Astrocyte (in vitro differentiated cells and primary cell): ENCODE measurements around the gene CEP89. TPM values are rescaled to one million over a fixed set of nuclear protein-coding genes. Genes with fewer than 3 reads are reported as not detected.
"Not testable (repeated sequence)": the region's sequence is repeated elsewhere in the genome, so short reads cannot be mapped to it uniquely, and the experiment has no call there.

Source experiments
- DNase-seq: peaks from one replicate; pipeline ENCODE4 v3.0.0-alpha.2; 2010; ENCODE audit warnings: low read depth
- FAIRE-seq: peaks from 2 replicates; lab custom pipeline; 2011; peaks lifted over from hg19 to GRCh38; lab: Jason Lieb, UNC
- H2AFZ ChIP-seq: 2 replicates; pipeline ENCODE4 v1.6.0; 2012; ENCODE audit warnings: low read depth, low read length, inconsistent platforms
- H3K27ac ChIP-seq: 2 replicates; pipeline ENCODE4 v1.5.1; 2011; ENCODE audit warnings: low read depth, low read length, inconsistent platforms
- H3K27me3 ChIP-seq: 2 replicates; pipeline ENCODE4 v1.6.0; 2011; ENCODE audit warnings: low read length, inconsistent platforms; ENCODE audit not compliant: insufficient read depth
- H3K36me3 ChIP-seq: 2 replicates; pipeline ENCODE4 v1.5.1; 2011; ENCODE audit warnings: low read length, inconsistent platforms; ENCODE audit not compliant: insufficient read depth
- H3K4me1 ChIP-seq: 2 replicates; pipeline ENCODE4 v1.5.1; 2011; ENCODE audit warnings: low read length, inconsistent platforms; ENCODE audit not compliant: insufficient read depth
- H3K4me2 ChIP-seq: 2 replicates; pipeline ENCODE4 v1.6.0; 2012; ENCODE audit warnings: low read length, inconsistent platforms
- H3K4me3 ChIP-seq: 2 replicates; pipeline ENCODE4 v1.5.1; 2011; ENCODE audit warnings: low read depth, mild to moderate bottlenecking, low read length, inconsistent platforms; ENCODE audit not compliant: insufficient read depth
- H3K79me2 ChIP-seq: 2 replicates; pipeline ENCODE4 v1.6.0; 2012; ENCODE audit warnings: mild to moderate bottlenecking, low read length, inconsistent platforms; ENCODE audit not compliant: insufficient read depth
- H3K9ac ChIP-seq: 2 replicates; pipeline ENCODE4 v1.6.0; 2012; ENCODE audit warnings: mild to moderate bottlenecking, low read length, inconsistent platforms
- H3K9me3 ChIP-seq: 2 replicates; pipeline ENCODE4 v1.5.1; 2012; ENCODE audit warnings: low read depth, mild to moderate bottlenecking, low read length, inconsistent platforms; ENCODE audit not compliant: insufficient read depth
- H4K20me1 ChIP-seq: 2 replicates; pipeline ENCODE4 v1.6.0; 2012; ENCODE audit warnings: low read length, inconsistent platforms; ENCODE audit not compliant: insufficient read depth
- H3K27ac Mint-ChIP-seq: one replicate; pipeline ENCODE4 v1.8.0; 2021; ENCODE audit warnings: mild to moderate bottlenecking, mixed read lengths; ENCODE audit not compliant: unreplicated experiment
- H3K27me3 Mint-ChIP-seq: one replicate; pipeline ENCODE4 v1.8.0; 2021; ENCODE audit warnings: low read depth, mixed read lengths; ENCODE audit not compliant: unreplicated experiment
- H3K36me3 Mint-ChIP-seq: one replicate; pipeline ENCODE4 v1.8.0; 2021; ENCODE audit warnings: low read depth, mixed read lengths; ENCODE audit not compliant: unreplicated experiment
- H3K4me1 Mint-ChIP-seq: one replicate; pipeline ENCODE4 v1.8.0; 2021; ENCODE audit warnings: low read depth, mixed read lengths; ENCODE audit not compliant: unreplicated experiment
- H3K4me3 Mint-ChIP-seq: one replicate; pipeline ENCODE4 v1.8.0; 2021; ENCODE audit warnings: mild to moderate bottlenecking, moderate library complexity, mixed read lengths; ENCODE audit not compliant: unreplicated experiment
- H3K9me3 Mint-ChIP-seq: one replicate; pipeline ENCODE4 v1.8.0; 2021; ENCODE audit warnings: mild to moderate bottlenecking, mixed read lengths; ENCODE audit not compliant: unreplicated experiment
- EZH2 ChIP-seq: IDR thresholded peaks from 2 replicates; pipeline ENCODE4 v1.6.1; 2012; ENCODE audit warnings: mild to moderate bottlenecking, low read length, inconsistent platforms; ENCODE audit not compliant: insufficient read depth
- total RNA-seq: library from RNA; stranded (reverse); gene quantifications from 2 replicates; pipeline ENCODE4 v1.2.1, GENCODE V29; 2021
- TF ChIP-seq, protein P1 (sequence below): IDR thresholded peaks from 2 replicates; pipeline ENCODE4 v1.5.1; 2011; ENCODE audit warnings: low read depth, mild to moderate bottlenecking, inconsistent platforms, low read length, moderate library complexity; ENCODE audit not compliant: insufficient read depth

CEP89 gene
- total RNA-seq, 1 donor from 2014 or later: 28.3 TPM

DNA sequence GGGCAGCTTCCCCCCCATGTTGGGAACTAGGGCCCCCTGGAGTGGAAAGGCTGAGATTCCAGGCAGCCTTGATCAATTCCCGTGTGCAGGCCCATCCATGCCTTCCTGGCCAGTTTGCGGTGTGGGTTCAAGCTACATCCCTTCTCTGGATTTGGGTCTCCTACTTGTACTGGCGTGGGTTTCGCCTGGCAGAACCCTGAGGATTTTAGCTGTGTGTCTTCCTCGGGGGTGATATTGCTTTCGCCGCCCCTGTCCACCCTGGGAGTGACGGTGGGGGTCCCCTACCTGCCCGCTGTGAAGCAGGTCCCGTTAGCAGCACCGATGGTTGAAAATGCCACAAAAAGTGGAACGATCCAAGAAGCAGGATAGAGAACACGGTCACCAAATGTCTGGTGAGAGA is 113.6 kb downstream of the CEP89 start:
- Mint-ChIP-seq H3K27ac (no peak overlapping the region), H3K27me3 (no peaks in the 10 kb centered on the region), H3K36me3 (peaks cover 2% of the 10 kb centered on the region), H3K9me3 (no peaks in the 10 kb centered on the region), H3K4me3 (no peak overlapping the region), H3K4me1 (no peaks in the 10 kb centered on the region)
- H2AFZ ChIP-seq: no peak overlapping the region
- no peaks in the 10 kb centered on the region for H3K4me1 ChIP-seq
- DNase-seq (no peak), FAIRE-seq (no peak)
- H3K9ac ChIP-seq: no peak overlapping the region
- no peak overlapping the region for H3K27ac ChIP-seq
- H3K4me3 ChIP-seq: no peak overlapping the region
- H4K20me1 ChIP-seq: no peaks in the 10 kb centered on the region
- H3K36me3 ChIP-seq: no peaks in the 10 kb centered on the region
- no peak for TF ChIP-seq EZH2
- TF ChIP-seq, protein P1, sequence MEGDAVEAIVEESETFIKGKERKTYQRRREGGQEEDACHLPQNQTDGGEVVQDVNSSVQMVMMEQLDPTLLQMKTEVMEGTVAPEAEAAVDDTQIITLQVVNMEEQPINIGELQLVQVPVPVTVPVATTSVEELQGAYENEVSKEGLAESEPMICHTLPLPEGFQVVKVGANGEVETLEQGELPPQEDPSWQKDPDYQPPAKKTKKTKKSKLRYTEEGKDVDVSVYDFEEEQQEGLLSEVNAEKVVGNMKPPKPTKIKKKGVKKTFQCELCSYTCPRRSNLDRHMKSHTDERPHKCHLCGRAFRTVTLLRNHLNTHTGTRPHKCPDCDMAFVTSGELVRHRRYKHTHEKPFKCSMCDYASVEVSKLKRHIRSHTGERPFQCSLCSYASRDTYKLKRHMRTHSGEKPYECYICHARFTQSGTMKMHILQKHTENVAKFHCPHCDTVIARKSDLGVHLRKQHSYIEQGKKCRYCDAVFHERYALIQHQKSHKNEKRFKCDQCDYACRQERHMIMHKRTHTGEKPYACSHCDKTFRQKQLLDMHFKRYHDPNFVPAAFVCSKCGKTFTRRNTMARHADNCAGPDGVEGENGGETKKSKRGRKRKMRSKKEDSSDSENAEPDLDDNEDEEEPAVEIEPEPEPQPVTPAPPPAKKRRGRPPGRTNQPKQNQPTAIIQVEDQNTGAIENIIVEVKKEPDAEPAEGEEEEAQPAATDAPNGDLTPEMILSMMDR: no peak
- no peaks in the 10 kb centered on the region for H3K79me2 ChIP-seq
- no peaks in the 10 kb centered on the region for H3K9me3 ChIP-seq
- H3K4me2 ChIP-seq: no peak overlapping the region
- no peaks in the 10 kb centered on the region for H3K27me3 ChIP-seq

DNA sequence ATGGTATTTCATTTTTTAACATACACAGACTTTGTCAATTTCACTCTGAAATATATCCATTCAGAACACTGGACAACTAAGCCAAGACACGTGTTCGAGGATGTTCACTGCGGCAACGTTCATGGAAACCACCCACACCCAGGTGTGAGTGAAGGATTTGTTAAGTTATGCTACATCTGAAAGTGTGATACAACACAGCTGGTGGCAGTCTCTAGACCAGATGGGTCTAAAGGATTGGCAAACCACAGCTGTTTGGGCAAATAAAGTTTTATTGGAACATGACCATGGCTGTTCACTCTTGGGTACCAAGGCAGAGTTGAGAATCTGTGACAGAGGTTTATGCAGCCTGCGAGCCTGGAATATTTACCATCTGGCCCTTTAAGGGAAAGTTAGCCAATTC is 114.2 kb downstream of the CEP89 start:
- Mint-ChIP-seq H3K27ac (no peak overlapping the region), H3K4me3 (no peak overlapping the region), H3K9me3 (no peaks in the 10 kb centered on the region), H3K27me3 (no peaks in the 10 kb centered on the region), H3K36me3 (peaks cover 2% of the 10 kb centered on the region), H3K4me1 (no peaks in the 10 kb centered on the region)
- H3K36me3 ChIP-seq: no peaks in the 10 kb centered on the region
- no peaks in the 10 kb centered on the region for H3K27me3 ChIP-seq
- H3K4me3 ChIP-seq: no peak overlapping the region
- TF ChIP-seq, protein P1: no peak
- TF ChIP-seq EZH2: no peak
- no peaks in the 10 kb centered on the region for H4K20me1 ChIP-seq
- DNase-seq (no peak), FAIRE-seq (no peak)
- no peak overlapping the region for H3K4me2 ChIP-seq
- H3K4me1 ChIP-seq: no peaks in the 10 kb centered on the region
- H3K9me3 ChIP-seq: no peaks in the 10 kb centered on the region
- no peaks in the 10 kb centered on the region for H3K79me2 ChIP-seq
- H3K9ac ChIP-seq: no peak overlapping the region
- no peak overlapping the region for H2AFZ ChIP-seq
- no peak overlapping the region for H3K27ac ChIP-seq

DNA sequence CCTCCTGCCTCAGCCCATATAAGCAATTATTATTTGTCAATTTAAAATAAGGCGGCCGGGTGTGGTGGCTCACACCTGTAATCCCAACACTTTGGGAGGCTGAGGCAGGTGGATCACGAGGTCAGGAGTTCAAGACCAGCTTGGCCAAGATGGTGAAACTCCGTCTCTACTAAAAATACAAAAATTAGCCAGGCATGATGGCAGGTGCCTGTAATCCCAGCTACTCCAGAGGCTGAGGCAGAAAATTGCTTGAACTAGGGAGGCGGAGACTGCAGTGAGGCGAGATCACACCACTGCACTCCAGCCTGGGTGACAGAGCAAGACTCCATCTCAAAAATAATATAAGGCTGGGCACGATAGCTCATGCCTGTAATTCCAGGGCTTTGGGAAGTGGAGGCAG is 114.9 kb downstream of the CEP89 start:
- H3K79me2 ChIP-seq, H3K9me3 ChIP-seq, H3K4me3 ChIP-seq, H3K27ac Mint-ChIP-seq, H3K36me3 Mint-ChIP-seq, H3K4me2 ChIP-seq, H3K4me1 ChIP-seq, H3K27ac ChIP-seq, H2AFZ ChIP-seq, H3K27me3 ChIP-seq, H3K27me3 Mint-ChIP-seq, FAIRE-seq, H3K36me3 ChIP-seq, DNase-seq, H3K9ac ChIP-seq, H4K20me1 ChIP-seq, H3K4me1 Mint-ChIP-seq, H3K9me3 Mint-ChIP-seq, H3K4me3 Mint-ChIP-seq: not testable (repeated sequence)
